NCI-H2107 (cell line): ENCODE data around the gene AKT1.
"Not testable (repeated sequence)": the region's sequence is repeated elsewhere in the genome, so short reads cannot be mapped to it uniquely, and the experiment has no call there.

ENCODE experiments used
- DNase-seq: peaks from one replicate; lab custom pipeline; 2025; lab: John Stamatoyannopoulos, UW

Gene AKT1

GRCh38 chr14:104738375-104739019, 57.1 kb downstream of the AKT1 start:
- no peak for DNase-seq

GRCh38 chr14:104735830-104736642, 59.5 kb downstream of the AKT1 start:
- DNase-seq: no peak

GRCh38 chr14:104734991-104735779, 60.4 kb downstream of the AKT1 start:
- no peak for DNase-seq

GRCh38 chr14:104734601-104734990, 61.0 kb downstream of the AKT1 start:
- DNase-seq: no peak

- DNase-seq: no peak
Observed at GRCh38 chr14:104734051-104734587, 61.4 kb downstream of the AKT1 start.

- DNase-seq: no peak
Observed at GRCh38 chr14:104732931-104733681, 62.4 kb downstream of the AKT1 start.

- DNase-seq: no peak
Observed at GRCh38 chr14:104732355-104732804, 63.2 kb downstream of the AKT1 start.

- DNase-seq: no peak
Observed at GRCh38 chr14:104731320-104732294, 63.9 kb downstream of the AKT1 start.

GRCh38 chr14:104730487-104730886, 65.1 kb downstream of the AKT1 start:
- no peak for DNase-seq

- no peak for DNase-seq
Observed at GRCh38 chr14:104729835-104730181, 65.7 kb downstream of the AKT1 start.

GRCh38 chr14:104729176-104729834, 66.2 kb downstream of the AKT1 start:
- DNase-seq: not testable (repeated sequence)

GRCh38 chr14:104728631-104729030, 66.9 kb downstream of the AKT1 start:
- DNase-seq: no peak

- DNase-seq: no peak
Observed at GRCh38 chr14:104726600-104727451, 68.7 kb downstream of the AKT1 start.

- DNase-seq: no peak
Observed at GRCh38 chr14:104725772-104726548, 69.6 kb downstream of the AKT1 start.

- DNase-seq: no peak
Observed at GRCh38 chr14:104724981-104725771, 70.4 kb downstream of the AKT1 start.

- no peak for DNase-seq
Observed at GRCh38 chr14:104724407-104724980, 71.1 kb downstream of the AKT1 start.
